ENCODE data around the gene LZTS3. TPM values are rescaled to one million over a fixed set of nuclear protein-coding genes. Genes with fewer than 3 reads are reported as not detected.

LZTS3 gene
- total and polyA plus RNA-seq, 4 donors = 8.8 to 18.6 (median 13.1) TPM

GRCh38 chr20:3164043-3164762 is 9.1 kb downstream of the LZTS3 start:
- H3K36me3 ChIP-seq (ENCODE audit: control insufficient read depth in 4 of 4, insufficient read depth in 4 of 4, low read length in 4 of 4) = peaks cover 0 to 5% (median under 1%) of the 10 kb centered on the region in 4 donors
- WGBS, 2 donors = 87 to 98% methylated on average over 31 to 32 of the region's 32 CpGs
- H3K27ac ChIP-seq (ENCODE audit: low read depth in 1 of 2, low read length in 1 of 2) = no peak overlapping the region
- no peak for ATAC-seq (ENCODE audit: insufficient read depth, low FRiP score)
- DNase-seq = no peak
- no peaks in the 10 kb centered on the region for H3K27me3 ChIP-seq (ENCODE audit: control insufficient read depth in 3 of 3, insufficient read depth in 3 of 3, low read length in 2 of 3)
- TF ChIP-seq CTCF (IDR thresholded peaks at IDR 0.05; ENCODE audit: control extremely low read depth, extremely low read depth) = no peak
- peaks cover 0 to 2% (median 0%) of the 10 kb centered on the region in 4 donors for H3K9me3 ChIP-seq (ENCODE audit: control insufficient read depth in 4 of 4, insufficient read depth in 3 of 4, low read length in 3 of 4)
- no peak overlapping the region for H3K9ac ChIP-seq (ENCODE audit: insufficient read depth in 1 of 2, low read length in 2 of 2)
- H3K4me3 ChIP-seq = no peak overlapping the region
- peaks cover 0 to 10% (median 4%) of the 10 kb centered on the region in 5 donors for H3K4me1 ChIP-seq (ENCODE audit: control insufficient read depth in 5 of 5, insufficient read depth in 5 of 5, low read length in 5 of 5)

- no peak for DNase-seq
- ATAC-seq (ENCODE audit: insufficient read depth, low FRiP score) = no peak
- peaks cover 0 to 2% (median 0%) of the 10 kb centered on the region in 4 donors for H3K9me3 ChIP-seq (ENCODE audit: control insufficient read depth in 4 of 4, insufficient read depth in 3 of 4, low read length in 3 of 4)
- no peak overlapping the region for H3K27ac ChIP-seq (ENCODE audit: low read depth in 1 of 2, low read length in 1 of 2)
- no peak overlapping the region for H3K4me3 ChIP-seq
- H3K9ac ChIP-seq (ENCODE audit: insufficient read depth in 1 of 2, low read length in 2 of 2) = no peak overlapping the region
- H3K36me3 ChIP-seq (ENCODE audit: control insufficient read depth in 4 of 4, insufficient read depth in 4 of 4, low read length in 4 of 4) = peaks cover 0 to 6% (median under 1%) of the 10 kb centered on the region in 4 donors
- H3K27me3 ChIP-seq (ENCODE audit: control insufficient read depth in 3 of 3, insufficient read depth in 3 of 3, low read length in 2 of 3) = no peaks in the 10 kb centered on the region
- no peak for TF ChIP-seq CTCF (IDR thresholded peaks at IDR 0.05; ENCODE audit: control extremely low read depth, extremely low read depth)
- peaks cover 5 to 16% (median 6%) of the 10 kb centered on the region in 5 donors for H3K4me1 ChIP-seq (ENCODE audit: control insufficient read depth in 5 of 5, insufficient read depth in 5 of 5, low read length in 5 of 5)
- WGBS, 2 donors = 90 to 96% methylated on average over 14 of the region's 14 CpGs
These were observed 10.0 kb downstream of the LZTS3 start for GRCh38 chr20:3163099-3164042.

- no peak for DNase-seq
- no peak overlapping the region for H3K9ac ChIP-seq (ENCODE audit: insufficient read depth in 1 of 2, low read length in 2 of 2)
- TF ChIP-seq CTCF (IDR thresholded peaks at IDR 0.05; ENCODE audit: control extremely low read depth, extremely low read depth) = no peak
- peaks cover 0 to 2% (median 0%) of the 10 kb centered on the region in 4 donors for H3K9me3 ChIP-seq (ENCODE audit: control insufficient read depth in 4 of 4, insufficient read depth in 3 of 4, low read length in 3 of 4)
- peaks cover 10 to 27% (median 14%) of the 10 kb centered on the region in 5 donors for H3K4me1 ChIP-seq (ENCODE audit: control insufficient read depth in 5 of 5, insufficient read depth in 5 of 5, low read length in 5 of 5)
- no peak for ATAC-seq (ENCODE audit: insufficient read depth, low FRiP score)
- WGBS, 2 donors = 57 to 74% methylated on average over 11 of the region's 11 CpGs
- H3K27me3 ChIP-seq (ENCODE audit: control insufficient read depth in 3 of 3, insufficient read depth in 3 of 3, low read length in 2 of 3) = no peaks in the 10 kb centered on the region
- no peak overlapping the region for H3K4me3 ChIP-seq
- no peak overlapping the region for H3K27ac ChIP-seq (ENCODE audit: low read depth in 1 of 2, low read length in 1 of 2)
- peaks cover 0 to 6% (median 1%) of the 10 kb centered on the region in 4 donors for H3K36me3 ChIP-seq (ENCODE audit: control insufficient read depth in 4 of 4, insufficient read depth in 4 of 4, low read length in 4 of 4)
These were observed 11.2 kb downstream of the LZTS3 start for GRCh38 chr20:3162080-3162611.
